ENCODE measurements around the gene FAM89A. TPM values are rescaled to one million over a fixed set of nuclear protein-coding genes. Genes with fewer than 3 reads are reported as not detected.

FAM89A gene
- total and polyA plus RNA-seq, 2 of the 13 experiments (the other 11 are each of a cell fraction or from before 2014, with no cell fraction given): 0.35 to 0.44 TPM

GRCh38 chr1:231016234-231016633 lies 23.8 kb downstream of the FAM89A start (continued):
- TF ChIP-seq PRDM10 (CRISPR knock-in tag; IDR thresholded peaks at IDR 0.05; ENCODE audit: low read depth): no peak
- TF ChIP-seq STAT6 (CRISPR knock-in tag; IDR thresholded peaks at IDR 0.05; ENCODE audit: borderline replicate concordance): no peak

- POLR2A ChIA-PET: no interaction called here
- TF ChIP-seq ZNF143 (CRISPR knock-in tag; IDR thresholded peaks at IDR 0.05) (no peak), SNAPC4 (CRISPR knock-in tag; IDR thresholded peaks at IDR 0.05) (no peak), RBM39 (IDR thresholded peaks at IDR 0.05; ENCODE audit: low read depth, low read length, poor library complexity, severe bottlenecking) (no peak), HNF1B (CRISPR knock-in tag; IDR thresholded peaks at IDR 0.05) (no peak)
These were observed 26.6 kb downstream of the FAM89A start for GRCh38 chr1:231013391-231014015.

More at GRCh38 chr1:231013391-231014015, 26.6 kb downstream of the FAM89A start:
- no TSS peak for BruUV-seq (replicated peaks)
- ATAC-seq (no peak), DNase-seq (ENCODE audit: low spot score) (no peak), FAIRE-seq (no peak)
- WGBS (ENCODE audit: low lambda C conversion rate): 32% methylated on average over 3 of the region's 3 CpGs
- Histone ChIP-seq H3K9me3 (ENCODE audit: low read length) (no peaks in the 10 kb centered on the region), H3K4me1 (ENCODE audit: insufficient read depth, low read length) (0 out of 2 replicates have a peak, but pooled peaks cover 6% of the 10 kb centered on the region), H3K9ac (ENCODE audit: insufficient read depth, low read depth, low read length) (no peak overlapping the region), H3K27ac (ENCODE audit: extremely low read length, insufficient read depth, low read length) (no peak overlapping the region), H2AFZ (ENCODE audit: low read length) (no peak overlapping the region), H4K20me1 (ENCODE audit: insufficient read depth, low read length) (no peaks in the 10 kb centered on the region), H3K4me2 (ENCODE audit: low read depth, low read length) (no peak overlapping the region), H3K36me3 (replicated peaks in 1 of 2; ENCODE audit: control insufficient read depth in 1 of 2, insufficient read depth in 2 of 2, low read length in 2 of 2) (no peaks in the 10 kb centered on the region), H3K27me3 (ENCODE audit: control insufficient read depth in 1 of 2, insufficient read depth in 2 of 2, low read length in 2 of 2) (peaks cover 0 to 1% of the 10 kb centered on the region in 2 experiments; a peak in 1 of 5 replicates), H3K4me3 (replicated peaks in 1 of 3; ENCODE audit: insufficient read depth in 1 of 3, low read depth in 2 of 3, low read length in 3 of 3) (no peak overlapping the region), H3K79me2 (ENCODE audit: insufficient read depth, low read length) (no peaks in the 10 kb centered on the region)
- in situ Hi-C loops (cut with HindIII; ENCODE audit: extremely low pct_ligation_motif_present, low pct_unique_long_range_greater_than_20kb): no loop called here
- CTCF ChIA-PET (ENCODE audit: low intra/inter-chr PET ratio, low total read pairs): no interaction called here
- intact Hi-C loops (cut with micrococcal nuclease; ENCODE audit: unreplicated experiment): no loop called here

All from HepG2 (cell line).